Hippocampal formation (tissue), 2 donors: ENCODE data around the gene STK11IP.

ENCODE experiments used
- DNase-seq, 2 donors: peaks; one replicate each; lab custom pipeline; 2025; lab: John Stamatoyannopoulos, UW

Gene STK11IP

GRCh38 chr2:219597552-219598307 is at the start of gene STK11IP:
TSS of gene STK11IP (plus strand) at chr2:219597857. CDS start at chr2:219598120, 263 bp downstream.
- peak; percentile 95 for DNase-seq

- no peak for DNase-seq
Observed at GRCh38 chr2:219548990-219549389, 48.7 kb upstream of the STK11IP start.

- no peak for DNase-seq
Observed at GRCh38 chr2:219549619-219550018, 48.0 kb upstream of the STK11IP start.

GRCh38 chr2:219551441-219552381 is 45.9 kb upstream of the STK11IP start:
- DNase-seq = no peak

GRCh38 chr2:219552382-219553167 is 45.1 kb upstream of the STK11IP start:
- DNase-seq = peak; percentile 57 to 82

- no peak for DNase-seq
Observed at GRCh38 chr2:219553168-219553417, 44.6 kb upstream of the STK11IP start.

- DNase-seq = no peak
Observed at GRCh38 chr2:219553463-219553963, 44.1 kb upstream of the STK11IP start.

GRCh38 chr2:219554350-219554749 is 43.3 kb upstream of the STK11IP start:
- no peak for DNase-seq

GRCh38 chr2:219555956-219556355 is 41.7 kb upstream of the STK11IP start:
- DNase-seq = no peak

- no peak for DNase-seq
Observed at GRCh38 chr2:219556413-219556812, 41.2 kb upstream of the STK11IP start.

- no peak for DNase-seq
Observed at GRCh38 chr2:219557320-219557719, 40.3 kb upstream of the STK11IP start.

- no peak for DNase-seq
Observed at GRCh38 chr2:219557791-219558785, 39.6 kb upstream of the STK11IP start.

- DNase-seq = no peak
Observed at GRCh38 chr2:219559156-219559915, 38.3 kb upstream of the STK11IP start.

GRCh38 chr2:219560037-219560892 is 37.4 kb upstream of the STK11IP start:
- no peak for DNase-seq

GRCh38 chr2:219560893-219561178 is 36.8 kb upstream of the STK11IP start:
- DNase-seq = no peak

- DNase-seq = no peak
Observed at GRCh38 chr2:219561179-219562048, 36.2 kb upstream of the STK11IP start.

GRCh38 chr2:219562049-219563020 is 35.3 kb upstream of the STK11IP start:
- no peak for DNase-seq
